ENCODE measurements around the gene SLC8B1. TPM values are rescaled to one million over a fixed set of nuclear protein-coding genes. Genes with fewer than 3 reads are reported as not detected.
A peak's percentile ranks its signal among the peaks of the same experiment; 100 is the strongest.

The SLC8B1 gene
- total and polyA plus RNA-seq, 2 donors (not counting 1 experiment from before 2014, with no cell fraction given) = 16.7 to 16.8 TPM

DNA sequence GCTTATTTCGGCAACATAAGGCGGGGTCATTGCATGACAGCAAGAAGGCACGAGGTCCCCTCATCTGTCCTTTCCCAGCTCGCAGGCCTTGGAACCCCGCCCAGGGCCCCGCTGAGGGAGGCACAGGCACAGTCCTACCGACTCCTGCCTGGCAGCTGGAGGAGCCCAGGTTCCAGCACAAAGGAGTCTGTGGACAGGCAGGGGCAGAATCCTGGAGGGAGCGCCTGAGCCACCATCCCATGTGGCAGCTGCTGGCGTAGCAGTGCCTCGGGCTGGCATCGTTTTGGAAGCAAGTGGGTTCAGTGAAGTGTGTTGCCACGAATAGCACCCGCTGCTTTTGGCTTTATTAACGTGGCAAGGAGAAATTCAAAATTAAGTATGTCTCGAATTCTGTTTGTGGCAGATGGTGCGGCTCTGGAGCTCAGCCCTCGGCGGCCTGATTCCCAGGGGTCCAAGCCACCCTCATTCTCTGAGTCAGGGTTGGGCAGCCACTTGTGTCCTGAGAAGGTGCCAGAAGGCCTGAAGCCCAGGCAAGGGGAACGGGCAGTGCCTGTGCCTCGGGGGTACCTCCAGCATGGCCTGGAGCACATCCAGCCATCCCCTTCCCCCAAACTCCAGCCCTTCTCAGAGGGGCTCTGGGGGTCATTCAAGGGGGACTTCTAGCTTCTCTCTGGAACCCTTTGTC lies 35.9 kb downstream of the SLC8B1 start:
- TF ChIP-seq EZH2 (IDR thresholded peaks at IDR 0.05; ENCODE audit: low read length, missing control alignments) = no peak
- TF ChIP-seq, protein P1, sequence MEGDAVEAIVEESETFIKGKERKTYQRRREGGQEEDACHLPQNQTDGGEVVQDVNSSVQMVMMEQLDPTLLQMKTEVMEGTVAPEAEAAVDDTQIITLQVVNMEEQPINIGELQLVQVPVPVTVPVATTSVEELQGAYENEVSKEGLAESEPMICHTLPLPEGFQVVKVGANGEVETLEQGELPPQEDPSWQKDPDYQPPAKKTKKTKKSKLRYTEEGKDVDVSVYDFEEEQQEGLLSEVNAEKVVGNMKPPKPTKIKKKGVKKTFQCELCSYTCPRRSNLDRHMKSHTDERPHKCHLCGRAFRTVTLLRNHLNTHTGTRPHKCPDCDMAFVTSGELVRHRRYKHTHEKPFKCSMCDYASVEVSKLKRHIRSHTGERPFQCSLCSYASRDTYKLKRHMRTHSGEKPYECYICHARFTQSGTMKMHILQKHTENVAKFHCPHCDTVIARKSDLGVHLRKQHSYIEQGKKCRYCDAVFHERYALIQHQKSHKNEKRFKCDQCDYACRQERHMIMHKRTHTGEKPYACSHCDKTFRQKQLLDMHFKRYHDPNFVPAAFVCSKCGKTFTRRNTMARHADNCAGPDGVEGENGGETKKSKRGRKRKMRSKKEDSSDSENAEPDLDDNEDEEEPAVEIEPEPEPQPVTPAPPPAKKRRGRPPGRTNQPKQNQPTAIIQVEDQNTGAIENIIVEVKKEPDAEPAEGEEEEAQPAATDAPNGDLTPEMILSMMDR (conservative IDR thresholded peaks at IDR 0.05 in 1 of 2, IDR thresholded peaks at IDR 0.05 in 1 of 2; ENCODE audit: low read depth in 1 of 2, low read length in 2 of 2) = no peak
- Histone ChIP-seq H3K27ac (ENCODE audit: insufficient read depth, low read length) (peak overlapping the region; percentile 59), H2AFZ (ENCODE audit: low read length) (no peak overlapping the region), H3K4me3 (replicated peaks in 1 of 4; ENCODE audit: control extremely low read depth in 1 of 4, insufficient read depth in 1 of 4, low read depth in 3 of 4, low read length in 4 of 4) (no peak overlapping the region), H3K4me2 (ENCODE audit: extremely low read depth, insufficient read depth, low read length) (peak overlapping the region; percentile 32), H3K4me1 (ENCODE audit: control insufficient read depth, extremely low read depth, insufficient read depth, low read length) (peaks cover 12% of the 10 kb centered on the region), H3K9ac (ENCODE audit: insufficient read depth, low read length) (no peak overlapping the region), H3K79me2 (ENCODE audit: control insufficient read depth, insufficient read depth, low read length) (no peaks in the 10 kb centered on the region), H3K36me3 (ENCODE audit: control insufficient read depth, insufficient read depth, low read length) (no peaks in the 10 kb centered on the region), H3K27me3 (ENCODE audit: control insufficient read depth, insufficient read depth, low read length) (no peaks in the 10 kb centered on the region), H3K9me3 (ENCODE audit: control insufficient read depth, insufficient read depth, low read depth, low read length) (no peaks in the 10 kb centered on the region), H4K20me1 (ENCODE audit: control insufficient read depth, extremely low read depth, insufficient read depth, low read length) (no peaks in the 10 kb centered on the region)
- peak in 1 of 2 donors; percentile 25 for DNase-seq (ENCODE audit: low read depth in 2 of 2)

- H3K27ac ChIP-seq (ENCODE audit: insufficient read depth, low read length) = no peak overlapping the region
- H3K79me2 ChIP-seq (ENCODE audit: control insufficient read depth, insufficient read depth, low read length) = no peaks in the 10 kb centered on the region
- H3K4me3 ChIP-seq (replicated peaks in 1 of 4; ENCODE audit: control extremely low read depth in 1 of 4, insufficient read depth in 1 of 4, low read depth in 3 of 4, low read length in 4 of 4) = no peak overlapping the region
- H3K9ac ChIP-seq (ENCODE audit: insufficient read depth, low read length) = no peak overlapping the region
- no peak for TF ChIP-seq EZH2 (IDR thresholded peaks at IDR 0.05; ENCODE audit: low read length, missing control alignments)
- TF ChIP-seq, protein P1 (conservative IDR thresholded peaks at IDR 0.05 in 1 of 2, IDR thresholded peaks at IDR 0.05 in 1 of 2; ENCODE audit: low read depth in 1 of 2, low read length in 2 of 2) = no peak
- H3K36me3 ChIP-seq (ENCODE audit: control insufficient read depth, insufficient read depth, low read length) = no peaks in the 10 kb centered on the region
- no peaks in the 10 kb centered on the region for H3K9me3 ChIP-seq (ENCODE audit: control insufficient read depth, insufficient read depth, low read depth, low read length)
- no peak for DNase-seq (ENCODE audit: low read depth in 2 of 2)
- no peaks in the 10 kb centered on the region for H3K27me3 ChIP-seq (ENCODE audit: control insufficient read depth, insufficient read depth, low read length)
- no peak overlapping the region for H2AFZ ChIP-seq (ENCODE audit: low read length)
- H3K4me1 ChIP-seq (ENCODE audit: control insufficient read depth, extremely low read depth, insufficient read depth, low read length) = peaks cover 12% of the 10 kb centered on the region
- no peak overlapping the region for H3K4me2 ChIP-seq (ENCODE audit: extremely low read depth, insufficient read depth, low read length)
- H4K20me1 ChIP-seq (ENCODE audit: control insufficient read depth, extremely low read depth, insufficient read depth, low read length) = no peaks in the 10 kb centered on the region
Observed at GRCh38 chr12:113298472-113298817, 36.5 kb downstream of the SLC8B1 start.

- Histone ChIP-seq H3K27ac (ENCODE audit: insufficient read depth, low read length) (no peak overlapping the region), H3K79me2 (ENCODE audit: control insufficient read depth, insufficient read depth, low read length) (no peaks in the 10 kb centered on the region), H2AFZ (ENCODE audit: low read length) (no peak overlapping the region), H3K27me3 (ENCODE audit: control insufficient read depth, insufficient read depth, low read length) (no peaks in the 10 kb centered on the region), H3K9ac (ENCODE audit: insufficient read depth, low read length) (no peak overlapping the region), H3K9me3 (ENCODE audit: control insufficient read depth, insufficient read depth, low read depth, low read length) (no peaks in the 10 kb centered on the region), H3K4me3 (replicated peaks in 1 of 4; ENCODE audit: control extremely low read depth in 1 of 4, insufficient read depth in 1 of 4, low read depth in 3 of 4, low read length in 4 of 4) (no peak overlapping the region), H3K4me2 (ENCODE audit: extremely low read depth, insufficient read depth, low read length) (no peak overlapping the region), H4K20me1 (ENCODE audit: control insufficient read depth, extremely low read depth, insufficient read depth, low read length) (no peaks in the 10 kb centered on the region), H3K36me3 (ENCODE audit: control insufficient read depth, insufficient read depth, low read length) (no peaks in the 10 kb centered on the region), H3K4me1 (ENCODE audit: control insufficient read depth, extremely low read depth, insufficient read depth, low read length) (peaks cover 12% of the 10 kb centered on the region)
- TF ChIP-seq EZH2 (IDR thresholded peaks at IDR 0.05; ENCODE audit: low read length, missing control alignments) = no peak
- TF ChIP-seq, protein P1 (conservative IDR thresholded peaks at IDR 0.05 in 1 of 2, IDR thresholded peaks at IDR 0.05 in 1 of 2; ENCODE audit: low read depth in 1 of 2, low read length in 2 of 2) = no peak
- DNase-seq (ENCODE audit: low read depth in 2 of 2) = no peak
Observed at GRCh38 chr12:113297621-113298471, 37.1 kb downstream of the SLC8B1 start.

All from fibroblast of lung (primary cell).